ENCODE results near the gene GP5. TPM values are rescaled to one million over a fixed set of nuclear protein-coding genes. Genes with fewer than 3 reads are reported as not detected.

GP5 gene
- total and polyA plus RNA-seq, 9 of the 15 experiments (the other 6 are each of a cell fraction or from before 2014, with no cell fraction given): 0.03 to 0.04 (median 0.04) TPM; not detected in 6

GRCh38 chr3:194377708-194378107, 21.4 kb downstream of the GP5 start (continued):
- TF ChIP-seq ZNF668 (CRISPR knock-in tag; IDR thresholded peaks at IDR 0.05): no peak
- no peak for TF ChIP-seq NUFIP1 (IDR thresholded peaks at IDR 0.05; ENCODE audit: partially characterized antibody)
- no peak for TF ChIP-seq PHF21A (IDR thresholded peaks at IDR 0.05; ENCODE audit: borderline replicate concordance, low read depth)

- in situ Hi-C loops (cut with MboI) (no loop called here), intact Hi-C loops (cut with micrococcal nuclease) (no loop called here)
- no TSS peak for BruUV-seq (replicated peaks)
- ATAC-seq: no peak
- Histone ChIP-seq H2AFZ (ENCODE audit: low read depth, low read length) (no peak overlapping the region), H4K20me1 (replicated peaks; ENCODE audit: control insufficient read depth, insufficient read depth, low read length) (peaks cover 3% of the 10 kb centered on the region; the same call in 1 of the 2 replicates), H3K4me2 (ENCODE audit: insufficient read depth, low read length) (no peak overlapping the region), H3K9ac (ENCODE audit: insufficient read depth in 1 of 2, low read depth in 2 of 2, low read length in 2 of 2) (no peak overlapping the region), H3K9me1 (ENCODE audit: control insufficient read depth, insufficient read depth, low read length) (no peaks in the 10 kb centered on the region), H3K27ac (ENCODE audit: extremely low read depth, low read depth, low read length) (no peak overlapping the region), H3K27me3 (ENCODE audit: control insufficient read depth in 2 of 2, insufficient read depth in 2 of 2, low read length in 2 of 2) (peaks cover 52 to 81% of the 10 kb centered on the region in 2 experiments), H3K9me3 (replicated peaks; ENCODE audit: control insufficient read depth, insufficient read depth, low read depth, low read length) (no peaks in the 10 kb centered on the region), H3K4me1 (replicated peaks in 1 of 2; ENCODE audit: control insufficient read depth in 2 of 2, insufficient read depth in 2 of 2, low read length in 2 of 2) (no peaks in the 10 kb centered on the region), H3K4me3 (no peak overlapping the region), H3K36me3 (ENCODE audit: control insufficient read depth, insufficient read depth, low read length) (no peaks in the 10 kb centered on the region), H3K79me2 (ENCODE audit: control insufficient read depth, insufficient read depth, low read length) (no peaks in the 10 kb centered on the region)
- WGBS (ENCODE audit: insufficient coverage, low coverage, missing lambda C conversion rate): 9% methylated on average over 10 of the region's 10 CpGs
- no peak for DNase-seq (ENCODE audit: extremely low read depth in 1 of 4, low spot score in 3 of 4)
- ChIA-PET POLR2A (interaction anchor here (0.6 kb wide), 1 partner anchor 1537 kb away, joined by 3 read pairs; no protein-coding TSS in a partner anchor), CTCF (ENCODE audit: low intra/inter-chr PET ratio) (no interaction called here)
- no peak for TF ChIP-seq HMG20B (CRISPR knock-in tag; IDR thresholded peaks at IDR 0.05)
- TF ChIP-seq NR2C1 (IDR thresholded peaks at IDR 0.05): no peak
- TF ChIP-seq NR2C1 (tag; IDR thresholded peaks at IDR 0.05): no peak
- no peak for TF ChIP-seq POLR2AphosphoS2 (IDR thresholded peaks at IDR 0.05; ENCODE audit: low read length)
- FAIRE-seq: no peak
Measured at GRCh38 chr3:194376241-194376560, 22.9 kb downstream of the GP5 start.

All from K562 (cell line).